B cell (primary cell): Measurements from ENCODE around the gene FOXN3. TPM values are rescaled to one million over a fixed set of nuclear protein-coding genes. Genes with fewer than 3 reads are reported as not detected.

Experiments used
- ATAC-seq: fragments of 200-7000 bp; cut with Tn5 transposase; one replicate; pipeline ENCODE4 v1.10.0; 2021; ENCODE audit warnings: low read depth, mild to moderate bottlenecking, moderate number of reproducible peaks, moderate library complexity
- CTCF ChIA-PET: fragments of 350-600 bp; sonication (Branson Sonifier 250); formaldehyde crosslinking; loops from one replicate; lab custom pipeline; 2021; ENCODE audit warnings: antibody characterized with exemption, inconsistent platforms; lab: Charles Lee
- POLR2A ChIA-PET: fragments of 350-600 bp; sonication (Branson Sonifier 250); formaldehyde crosslinking; loops from one replicate; lab custom pipeline; 2021; ENCODE audit warnings: antibody characterized with exemption; lab: Charles Lee
- DNase-seq: peaks from one replicate; pipeline ENCODE4 v3.0.0; 2013
- H2AFZ ChIP-seq: 2 replicates; pipeline ENCODE4 v1.6.1; 2012; ENCODE audit warnings: mild to moderate bottlenecking, low read depth, low read length; ENCODE audit not compliant: insufficient read depth, poor library complexity, severe bottlenecking
- H3K27ac ChIP-seq, 2 donors: 1 replicate in 1 of 2; 2 replicates in 1 of 2; pipeline ENCODE4 v1.5.1; 2012 to 2013; ENCODE audit warnings: low read length in 2 of 2, mild to moderate bottlenecking in 2 of 2, moderate library complexity in 1 of 2
- H3K27me3 ChIP-seq, 4 experiments: fragments of 200-600 bp in 1 of 4; sonication (generic) in 1 of 4; replicated peaks in 1 of 4; 1 replicate in 2 of 4; 2 replicates in 2 of 4; pipeline versions ENCODE4 v1.6.1 to v1.7.0; 2013 to 2016; ENCODE audit warnings: low read length in 3 of 4, mild to moderate bottlenecking in 2 of 4, mixed read lengths in 1 of 4, moderate library complexity in 1 of 4; ENCODE audit not compliant: insufficient read depth in 4 of 4, control insufficient read depth in 3 of 4; ENCODE audit errors: control extremely low read depth in 1 of 4
- H3K36me3 ChIP-seq, 2 experiments: replicated peaks in 1 of 2; 1 replicate in 1 of 2; 2 replicates in 1 of 2; pipeline versions ENCODE4 v1.6.1 to v1.7.1; 2013; ENCODE audit warnings: low read length in 1 of 2; ENCODE audit not compliant: insufficient read depth in 2 of 2, control insufficient read depth in 1 of 2; ENCODE audit errors: control extremely low read depth in 1 of 2, extremely low read depth in 1 of 2
- H3K4me1 ChIP-seq, 2 donors: fragments of 200-600 bp in 1 of 2; sonication (generic) in 1 of 2; 1 replicate in 1 of 2; 2 replicates in 1 of 2; pipeline versions ENCODE4 v1.5.1 to v1.6.1; 2013 to 2017; ENCODE audit warnings: low read length in 2 of 2; ENCODE audit not compliant: control insufficient read depth in 2 of 2, insufficient read depth in 2 of 2
- H3K4me2 ChIP-seq: replicated peaks from 2 replicates; pipeline ENCODE3; 2012; ENCODE audit warnings: mild to moderate bottlenecking, low read depth, low read length; ENCODE audit not compliant: poor library complexity, severe bottlenecking
- H3K4me3 ChIP-seq, 5 experiments: fragments of 200-600 bp in 1 of 5; sonication (generic) in 1 of 5; 1 replicate in 3 of 5; 2 replicates in 2 of 5; pipeline versions ENCODE4 v1.5.1 to v1.7.0; 2011 to 2016; ENCODE audit warnings: low read length in 4 of 5, mild to moderate bottlenecking in 4 of 5, low read depth in 2 of 5, control low read depth in 1 of 5, moderate library complexity in 1 of 5; ENCODE audit not compliant: insufficient read depth in 1 of 5; ENCODE audit errors: control extremely low read depth in 1 of 5, extremely low read depth in 1 of 5
- H3K79me2 ChIP-seq: fragments of 200-600 bp; sonication (generic); one replicate; pipeline ENCODE4 v1.6.0; 2016; ENCODE audit warnings: low read length; ENCODE audit not compliant: control insufficient read depth, insufficient read depth
- H3K9ac ChIP-seq: fragments of 200-600 bp; sonication (generic); 2 replicates; pipeline ENCODE4 v1.6.1; 2017; ENCODE audit warnings: mild to moderate bottlenecking, low read length, moderate library complexity
- H3K9me3 ChIP-seq, 3 donors: one replicate each; pipeline versions ENCODE4 v1.6.1 to v1.7.1; 2013; ENCODE audit warnings: low read length in 2 of 3; ENCODE audit not compliant: control insufficient read depth in 2 of 3, insufficient read depth in 1 of 3; ENCODE audit errors: control extremely low read depth in 1 of 3
- H4K20me1 ChIP-seq: 2 replicates; pipeline ENCODE4 v1.6.0; 2012; ENCODE audit warnings: mild to moderate bottlenecking, low read length; ENCODE audit not compliant: insufficient read depth, control insufficient read depth, poor library complexity, severe bottlenecking
- H3K27ac Mint-ChIP-seq: one replicate; pipeline ENCODE4 v1.8.0; 2021; ENCODE audit warnings: mixed read lengths
- H3K27me3 Mint-ChIP-seq: one replicate; pipeline ENCODE4 v1.8.0; 2021; ENCODE audit warnings: mixed read lengths
- H3K4me1 Mint-ChIP-seq: one replicate; pipeline ENCODE4 v1.8.0; 2021; ENCODE audit warnings: mixed read lengths
- H3K4me3 Mint-ChIP-seq: one replicate; pipeline ENCODE4 v1.8.0; 2021; ENCODE audit warnings: mixed read lengths
- H3K9me3 Mint-ChIP-seq: one replicate; pipeline ENCODE4 v1.8.0; 2022; ENCODE audit warnings: mixed read lengths; ENCODE audit not compliant: insufficient read depth
- EZH2 ChIP-seq: IDR thresholded peaks from 2 replicates; pipeline ENCODE4 v1.6.1; 2012; ENCODE audit warnings: borderline replicate concordance, low read depth, mild to moderate bottlenecking, moderate library complexity, low read length; ENCODE audit not compliant: insufficient read depth, poor library complexity, severe bottlenecking
- WGBS: methylation state at CpG from one replicate; pipeline ENCODE4 v1.1.5; 2013; ENCODE audit warnings: missing lambda C conversion rate; ENCODE audit not compliant: insufficient coverage; 5-methylcytosine and 5-hydroxymethylcytosine counted together
- intact Hi-C: fragments of 100-400 bp; cut with micrococcal nuclease; formaldehyde crosslinking; loops from one replicate; pipeline ENCODE4 v1.10.0; 2022
- polyA plus RNA-seq: library from polyadenylated mRNA; depleted of rRNA; stranded (reverse); fragments of >200 nt; gene quantifications from 2 replicates; pipeline ENCODE4 v1.2.3, GENCODE V29; 2012
- total RNA-seq, 2 donors: library from RNA; stranded (reverse); fragments of 120-200 nt in 1 of 2; gene quantifications; 1 replicate in 1 of 2; 2 replicates in 1 of 2; pipeline versions ENCODE4 v1.2.3 to v1.2.4, GENCODE V29; 2013 to 2022
- TF ChIP-seq, protein P1 (sequence below): fragments of 200-600 bp; IDR thresholded peaks from one replicate; pipeline ENCODE4 v1.8.0; 2022; ENCODE audit warnings: antibody characterized with exemption, mild to moderate bottlenecking

Gene FOXN3
- total and polyA plus RNA-seq, 2 donors (not counting 1 experiment from before 2014, with no cell fraction given) = 80.6 to 98.2 TPM

DNA sequence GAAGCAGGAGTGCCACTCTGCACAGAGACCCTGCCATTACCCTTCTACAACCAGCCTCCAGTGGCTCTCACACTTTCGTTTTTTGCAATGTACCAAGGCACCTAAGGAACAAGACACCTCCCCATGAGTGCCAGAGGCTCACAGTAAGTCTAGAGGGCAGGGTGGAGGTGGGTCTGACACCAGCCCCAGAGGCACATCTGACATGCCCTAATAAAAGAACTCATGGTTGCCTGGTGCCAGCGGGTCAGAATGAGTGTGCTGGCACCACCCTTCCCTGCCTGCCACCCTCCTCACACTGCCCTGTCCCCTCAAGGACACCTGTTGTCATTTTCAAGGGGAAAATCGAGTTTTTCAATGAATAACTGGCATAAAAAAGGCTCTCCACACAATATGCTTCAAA lies 161.2 kb downstream of the FOXN3 start:
- peaks cover 35% of the 10 kb centered on the region for H4K20me1 ChIP-seq
- TF ChIP-seq EZH2 = no peak
- TF ChIP-seq, protein P1, sequence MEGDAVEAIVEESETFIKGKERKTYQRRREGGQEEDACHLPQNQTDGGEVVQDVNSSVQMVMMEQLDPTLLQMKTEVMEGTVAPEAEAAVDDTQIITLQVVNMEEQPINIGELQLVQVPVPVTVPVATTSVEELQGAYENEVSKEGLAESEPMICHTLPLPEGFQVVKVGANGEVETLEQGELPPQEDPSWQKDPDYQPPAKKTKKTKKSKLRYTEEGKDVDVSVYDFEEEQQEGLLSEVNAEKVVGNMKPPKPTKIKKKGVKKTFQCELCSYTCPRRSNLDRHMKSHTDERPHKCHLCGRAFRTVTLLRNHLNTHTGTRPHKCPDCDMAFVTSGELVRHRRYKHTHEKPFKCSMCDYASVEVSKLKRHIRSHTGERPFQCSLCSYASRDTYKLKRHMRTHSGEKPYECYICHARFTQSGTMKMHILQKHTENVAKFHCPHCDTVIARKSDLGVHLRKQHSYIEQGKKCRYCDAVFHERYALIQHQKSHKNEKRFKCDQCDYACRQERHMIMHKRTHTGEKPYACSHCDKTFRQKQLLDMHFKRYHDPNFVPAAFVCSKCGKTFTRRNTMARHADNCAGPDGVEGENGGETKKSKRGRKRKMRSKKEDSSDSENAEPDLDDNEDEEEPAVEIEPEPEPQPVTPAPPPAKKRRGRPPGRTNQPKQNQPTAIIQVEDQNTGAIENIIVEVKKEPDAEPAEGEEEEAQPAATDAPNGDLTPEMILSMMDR = no peak
- peaks cover 88% of the 10 kb centered on the region for H3K79me2 ChIP-seq
- ChIA-PET POLR2A (no interaction called here), CTCF (no interaction called here)
- no peak overlapping the region for H3K27ac ChIP-seq
- no peak overlapping the region for H3K4me3 Mint-ChIP-seq
- H3K4me1 Mint-ChIP-seq = peaks cover 27% of the 10 kb centered on the region
- H3K27ac Mint-ChIP-seq = no peak overlapping the region
- peaks cover 7 to 8% of the 10 kb centered on the region in 2 donors for H3K4me1 ChIP-seq
- H3K27me3 Mint-ChIP-seq = no peaks in the 10 kb centered on the region
- no peak overlapping the region for H3K9ac ChIP-seq
- peaks cover 0 to 21% of the 10 kb centered on the region in 2 experiments for H3K36me3 ChIP-seq
- DNase-seq (no peak), ATAC-seq (no peak)
- H3K9me3 ChIP-seq = peaks cover 0 to 4% (median 0%) of the 10 kb centered on the region in 3 donors
- H2AFZ ChIP-seq = no peak overlapping the region
- no peak overlapping the region for H3K4me3 ChIP-seq
- H3K27me3 ChIP-seq = no peaks in the 10 kb centered on the region
- 100% methylated on average over 1 of the region's 3 CpGs for WGBS
- H3K9me3 Mint-ChIP-seq = no peaks in the 10 kb centered on the region
- no peak overlapping the region for H3K4me2 ChIP-seq
- intact Hi-C loops = no loop called here

DNA sequence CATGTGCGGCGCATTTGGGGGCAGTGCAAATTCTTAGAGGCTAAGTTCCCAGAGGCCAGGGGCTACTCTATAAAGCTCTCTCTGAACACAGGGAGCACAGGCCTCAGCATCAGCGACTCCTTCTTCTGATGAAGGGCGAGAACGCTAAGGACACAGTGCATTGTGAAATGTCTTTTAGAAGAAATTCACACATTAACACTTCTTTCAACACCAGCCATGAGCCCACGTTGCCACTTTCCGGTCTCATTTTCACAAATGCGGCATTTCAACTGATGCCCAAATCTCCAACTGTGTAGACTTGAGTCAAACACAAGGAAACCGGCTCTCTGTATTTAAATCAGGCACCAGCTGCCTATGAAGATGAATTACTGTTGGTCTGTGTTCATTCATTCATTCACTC lies 162.0 kb downstream of the FOXN3 start:
- ChIA-PET POLR2A (no interaction called here), CTCF (no interaction called here)
- H3K4me3 ChIP-seq = no peak overlapping the region
- no peak overlapping the region for H3K4me2 ChIP-seq
- H3K79me2 ChIP-seq = peaks cover 87% of the 10 kb centered on the region
- no peak overlapping the region for H2AFZ ChIP-seq
- H3K4me1 ChIP-seq = peaks cover 7 to 8% of the 10 kb centered on the region in 2 donors
- no peak overlapping the region for H3K27ac Mint-ChIP-seq
- H3K9me3 ChIP-seq = peaks cover 0 to 7% (median 0%) of the 10 kb centered on the region in 3 donors
- H3K4me1 Mint-ChIP-seq = peaks cover 26% of the 10 kb centered on the region
- DNase-seq (no peak), ATAC-seq (no peak)
- no peak overlapping the region for H3K4me3 Mint-ChIP-seq
- no peak for TF ChIP-seq EZH2
- TF ChIP-seq, protein P1 = no peak
- no peaks in the 10 kb centered on the region for H3K27me3 ChIP-seq
- no peak overlapping the region for H3K9ac ChIP-seq
- H3K27me3 Mint-ChIP-seq = no peaks in the 10 kb centered on the region
- intact Hi-C loops = no loop called here
- H3K9me3 Mint-ChIP-seq = no peaks in the 10 kb centered on the region
- peaks cover 0 to 27% of the 10 kb centered on the region in 2 experiments for H3K36me3 ChIP-seq
- 98% methylated on average over 8 of the region's 9 CpGs for WGBS
- no peak overlapping the region for H3K27ac ChIP-seq
- peaks cover 41% of the 10 kb centered on the region for H4K20me1 ChIP-seq
